ENCODE data around the gene TREM2. TPM values are rescaled to one million over a fixed set of nuclear protein-coding genes. Genes with fewer than 3 reads are reported as not detected.

TREM2 gene
- total RNA-seq, 1 donor from 2014 or later: not detected

DNA sequence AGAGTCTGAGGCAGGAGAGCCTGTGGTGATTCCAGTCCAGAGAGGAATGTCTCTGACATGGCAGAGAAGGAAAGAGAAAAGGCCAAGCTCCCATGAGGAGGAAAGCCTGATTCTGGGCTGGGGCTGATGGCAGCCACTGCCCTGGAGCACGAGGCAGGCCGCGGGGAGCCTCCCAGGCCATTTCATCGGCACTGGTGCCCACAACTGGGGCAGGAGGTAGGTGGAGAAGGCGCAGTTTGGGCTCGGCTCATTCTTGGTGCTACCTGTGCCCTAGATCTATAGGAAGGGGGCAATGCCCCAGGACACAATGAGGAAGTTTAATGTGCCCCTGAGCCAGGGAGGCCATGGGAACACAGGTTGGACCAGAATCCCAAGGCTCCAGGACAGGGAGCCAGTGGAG lies 6.1 kb downstream of the TREM2 start:
- no peaks in the 10 kb centered on the region for H3K4me1 Mint-ChIP-seq (ENCODE audit: unreplicated experiment)
- H3K9me3 Mint-ChIP-seq: no peaks in the 10 kb centered on the region
- H3K36me3 Mint-ChIP-seq: no peaks in the 10 kb centered on the region
- H3K4me3 Mint-ChIP-seq: no peak overlapping the region
- peaks cover 22% of the 10 kb centered on the region for H3K27me3 Mint-ChIP-seq
- no peak for TF ChIP-seq CTCF (conservative IDR thresholded peaks at IDR 0.05)
- no peak overlapping the region for H3K27ac Mint-ChIP-seq
- DNase-seq (ENCODE audit: extremely low spot score, unreplicated experiment): no peak

DNA sequence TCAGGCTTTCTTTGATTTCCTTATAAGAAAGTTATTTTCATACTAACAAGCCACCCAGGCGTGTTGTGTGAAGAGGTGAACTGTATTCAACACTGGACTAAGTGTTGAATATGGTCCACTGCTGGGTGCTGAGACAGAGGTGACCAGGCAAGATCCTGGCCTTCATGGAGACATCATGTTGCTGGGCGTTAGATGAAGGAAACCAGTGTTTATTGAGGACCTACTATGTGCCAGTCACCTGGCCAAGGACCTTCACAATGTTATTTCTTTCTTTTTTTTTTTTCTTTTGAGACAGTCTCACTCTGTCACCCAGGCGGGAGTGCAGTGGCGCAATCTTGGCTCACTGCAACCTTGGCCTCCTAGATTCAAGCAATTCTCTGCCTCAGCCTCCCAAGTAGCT lies 6.9 kb downstream of the TREM2 start:
- Mint-ChIP-seq H3K36me3 (no peaks in the 10 kb centered on the region), H3K27ac (no peak overlapping the region), H3K4me1 (ENCODE audit: unreplicated experiment) (no peaks in the 10 kb centered on the region), H3K27me3 (peaks cover 20% of the 10 kb centered on the region), H3K4me3 (no peak overlapping the region), H3K9me3 (no peaks in the 10 kb centered on the region)
- no peak for DNase-seq (ENCODE audit: extremely low spot score, unreplicated experiment)
- no peak for TF ChIP-seq CTCF (conservative IDR thresholded peaks at IDR 0.05)

DNA sequence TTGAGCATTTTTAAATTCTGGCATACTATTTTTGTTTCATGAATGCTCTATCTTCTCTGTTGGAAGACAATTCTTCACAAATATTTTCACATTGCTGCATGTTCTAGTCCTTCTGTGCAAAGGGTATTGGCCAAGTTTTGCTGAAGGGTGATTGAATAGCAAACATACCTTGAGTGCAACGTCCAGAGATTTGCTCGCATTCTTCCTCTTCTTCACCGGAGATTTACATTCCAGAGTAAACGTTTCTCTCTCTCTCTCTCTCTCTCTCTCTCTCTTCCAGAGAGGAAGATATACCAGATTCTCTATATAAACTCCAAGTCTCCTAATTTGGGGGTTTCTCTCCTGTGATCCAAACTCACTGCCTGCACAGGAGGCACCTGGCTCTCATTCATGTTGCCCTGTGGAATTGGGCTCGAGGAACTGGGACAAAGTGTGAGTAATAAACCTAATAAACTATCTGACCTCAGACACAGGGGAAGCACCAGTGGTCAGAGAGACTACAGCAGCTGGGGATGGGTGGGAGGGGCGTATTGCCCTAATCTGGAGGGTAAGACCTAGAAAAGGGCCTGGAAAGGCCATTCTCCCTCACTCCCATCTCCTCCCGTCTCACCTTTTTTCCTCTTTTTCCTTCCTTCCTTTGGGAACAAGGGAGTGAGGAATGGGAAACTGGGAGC lies 7.6 kb downstream of the TREM2 start:
- H3K36me3 Mint-ChIP-seq: no peaks in the 10 kb centered on the region
- H3K27me3 Mint-ChIP-seq: peaks cover 20% of the 10 kb centered on the region
- H3K9me3 Mint-ChIP-seq: no peaks in the 10 kb centered on the region
- no peak overlapping the region for H3K27ac Mint-ChIP-seq
- no peaks in the 10 kb centered on the region for H3K4me1 Mint-ChIP-seq (ENCODE audit: unreplicated experiment)
- TF ChIP-seq CTCF (conservative IDR thresholded peaks at IDR 0.05): no peak
- DNase-seq (ENCODE audit: extremely low spot score, unreplicated experiment): no peak
- H3K4me3 Mint-ChIP-seq: no peak overlapping the region

- H3K4me3 Mint-ChIP-seq: no peak within 1 kb of the TSS
- TF ChIP-seq CTCF (conservative IDR thresholded peaks at IDR 0.05): no peak
- H3K9me3 Mint-ChIP-seq: no peaks in the 10 kb centered on the region
- no peak within 1 kb of the TSS for H3K27ac Mint-ChIP-seq
- H3K36me3 Mint-ChIP-seq: no peaks in the 10 kb centered on the region
- no peaks in the 10 kb centered on the region for H3K4me1 Mint-ChIP-seq (ENCODE audit: unreplicated experiment)
- peaks cover 20% of the 10 kb centered on the region for H3K27me3 Mint-ChIP-seq
- no peak for DNase-seq (ENCODE audit: extremely low spot score, unreplicated experiment)
These were observed 8.8 kb downstream of the TREM2 start, which contains the start of gene TREML1 for GRCh38 chr6:41153992-41154625. Gene TREML1 (minus strand): TSS chr6:41154347. CDS start chr6:41154288, 59 bp downstream.

DNA sequence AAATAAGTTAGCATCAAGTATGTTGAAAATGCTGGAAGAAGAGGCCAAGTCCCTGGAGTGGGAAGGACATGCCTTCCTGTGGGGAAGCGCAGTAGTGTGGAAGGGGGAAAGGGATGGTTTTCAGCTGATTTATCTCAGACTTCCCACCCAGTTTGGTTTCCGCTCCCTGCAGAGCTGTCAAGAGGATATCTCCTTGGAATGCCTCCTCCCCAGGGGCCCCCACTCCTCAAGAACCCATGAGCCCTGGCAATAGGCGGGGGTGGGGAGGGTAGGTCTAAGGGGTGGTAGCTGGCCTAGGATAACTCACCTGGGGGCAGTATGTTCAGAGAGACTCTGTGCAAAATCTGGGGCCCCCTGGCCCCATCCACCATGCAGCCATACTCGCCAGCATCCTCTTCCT lies 9.5 kb downstream of the TREM2 start:
- no peak for TF ChIP-seq CTCF (conservative IDR thresholded peaks at IDR 0.05)
- peaks cover 20% of the 10 kb centered on the region for H3K27me3 Mint-ChIP-seq
- no peak for DNase-seq (ENCODE audit: extremely low spot score, unreplicated experiment)
- no peaks in the 10 kb centered on the region for H3K36me3 Mint-ChIP-seq
- no peaks in the 10 kb centered on the region for H3K9me3 Mint-ChIP-seq
- no peaks in the 10 kb centered on the region for H3K4me1 Mint-ChIP-seq (ENCODE audit: unreplicated experiment)
- H3K27ac Mint-ChIP-seq: no peak overlapping the region
- no peak overlapping the region for H3K4me3 Mint-ChIP-seq

All from type B pancreatic cell (in vitro differentiated cells).